Endothelial cell of umbilical vein (primary cell): ENCODE results near the gene SULF2. TPM values are rescaled to one million over a fixed set of nuclear protein-coding genes. Genes with fewer than 3 reads are reported as not detected.

Source experiments
- BruUV-seq: library from RNA; stranded (reverse); fragments of 400-500 nt; replicated peaks from 2 replicates; lab custom pipeline; 2021; lab: Mats Ljungman, UMichigan
- CTCF ChIA-PET: fragments of 300-600, 350-600 bp; sonication (Branson Sonifier 250); formaldehyde crosslinking; loops from one replicate; lab custom pipeline; 2021; ENCODE audit warnings: antibody characterized with exemption, inconsistent platforms; lab: Charles Lee
- POLR2A ChIA-PET: fragments of 300-600, 350-600 bp; sonication (Branson Sonifier 250); formaldehyde crosslinking; loops from one replicate; lab custom pipeline; 2021; ENCODE audit warnings: antibody characterized with exemption, inconsistent platforms; lab: Charles Lee
- DNase-seq: peaks from one replicate; pipeline ENCODE4 v3.0.0-alpha.2; 2011; ENCODE audit warnings: low read depth, low spot score
- FAIRE-seq: peaks from 2 replicates; lab custom pipeline; 2011; peaks lifted over from hg19 to GRCh38; lab: Jason Lieb, UNC
- H2AFZ ChIP-seq: 2 replicates; pipeline ENCODE4 v1.6.0; 2012; ENCODE audit warnings: low read depth, low read length, control low read depth, inconsistent platforms
- H3K27ac ChIP-seq: 2 replicates; pipeline ENCODE4 v1.5.1; 2011; ENCODE audit warnings: low read depth, mild to moderate bottlenecking, control low read depth, low read length, moderate library complexity; ENCODE audit not compliant: insufficient read depth
- H3K27me3 ChIP-seq, 2 experiments: 2 replicates each; pipeline versions ENCODE4 v1.6.0 to v1.6.1; 2011; ENCODE audit warnings: low read length in 2 of 2, mixed read lengths in 1 of 2; ENCODE audit not compliant: control insufficient read depth in 2 of 2, insufficient read depth in 2 of 2
- H3K36me3 ChIP-seq, 2 experiments: 2 replicates in 1 of 2; 3 replicates in 1 of 2; pipeline ENCODE4 v1.5.1; 2011; ENCODE audit warnings: low read length in 2 of 2, mild to moderate bottlenecking in 1 of 2, moderate library complexity in 1 of 2; ENCODE audit not compliant: control insufficient read depth in 2 of 2, insufficient read depth in 2 of 2; ENCODE audit errors: extremely low read depth in 1 of 2
- H3K4me1 ChIP-seq: 3 replicates; pipeline ENCODE4 v1.5.1; 2011; ENCODE audit warnings: mild to moderate bottlenecking, low read length; ENCODE audit not compliant: control insufficient read depth, insufficient read depth; ENCODE audit errors: extremely low read depth
- H3K4me2 ChIP-seq: 2 replicates; pipeline ENCODE4 v1.6.1; 2011; ENCODE audit warnings: low read length, control low read depth, mixed read lengths; ENCODE audit not compliant: insufficient read depth
- H3K4me3 ChIP-seq, 3 experiments: fragments of 200-600 bp in 1 of 3; sonication (generic), shearing (Covaris generic) in 1 of 3; replicated peaks in 1 of 3; 2 replicates each; pipeline ENCODE4 v1.5.1; 2011 to 2016; ENCODE audit warnings: control low read depth in 3 of 3, low read length in 3 of 3, mild to moderate bottlenecking in 2 of 3, inconsistent platforms in 1 of 3, low read depth in 1 of 3, moderate library complexity in 1 of 3; ENCODE audit not compliant: insufficient read depth in 1 of 3
- H3K79me2 ChIP-seq: 2 replicates; pipeline ENCODE4 v1.6.0; 2012; ENCODE audit warnings: low read length, inconsistent platforms; ENCODE audit not compliant: control insufficient read depth, insufficient read depth
- H3K9ac ChIP-seq: replicated peaks from 2 replicates; pipeline ENCODE3; 2011; ENCODE audit warnings: low read length, control low read depth; ENCODE audit not compliant: insufficient read depth; ENCODE audit errors: extremely low read depth
- H3K9me1 ChIP-seq: replicated peaks from 3 replicates; pipeline ENCODE4 v1.6.0; 2011; ENCODE audit warnings: mild to moderate bottlenecking, low read length; ENCODE audit not compliant: control insufficient read depth, insufficient read depth; ENCODE audit errors: extremely low read depth
- H3K9me3 ChIP-seq: replicated peaks from 2 replicates; pipeline ENCODE4 v1.5.1; 2012; ENCODE audit warnings: low read length, inconsistent platforms; ENCODE audit not compliant: control insufficient read depth, insufficient read depth
- H4K20me1 ChIP-seq: replicated peaks from 2 replicates; pipeline ENCODE3; 2011; ENCODE audit warnings: mild to moderate bottlenecking, low read length; ENCODE audit not compliant: control insufficient read depth, insufficient read depth; ENCODE audit errors: extremely low read depth
- EZH2 ChIP-seq: IDR thresholded peaks from 2 replicates; pipeline ENCODE4 v1.6.1; 2012; ENCODE audit warnings: borderline replicate concordance, low read depth, mild to moderate bottlenecking, moderate library complexity, low read length, inconsistent platforms; ENCODE audit not compliant: severe bottlenecking
- FOS ChIP-seq: IDR thresholded peaks from 2 replicates; pipeline ENCODE4 v1.6.1; 2011; ENCODE audit warnings: mild to moderate bottlenecking, low read length, moderate library complexity, borderline replicate concordance; ENCODE audit not compliant: insufficient read depth
- GATA2 ChIP-seq: IDR thresholded peaks from 2 replicates; pipeline ENCODE4 v1.7.0; 2011; ENCODE audit warnings: low read depth, mild to moderate bottlenecking, moderate library complexity, mixed read lengths, low read length; ENCODE audit not compliant: insufficient read length, insufficient read depth
- JUN ChIP-seq: IDR thresholded peaks from 2 replicates; pipeline ENCODE4 v1.6.1; 2011; ENCODE audit warnings: borderline replicate concordance, low read depth; ENCODE audit not compliant: insufficient read length, insufficient read depth
- MYC ChIP-seq: IDR thresholded peaks from one replicate; pipeline ENCODE4 v1.6.1; 2011; ENCODE audit warnings: mild to moderate bottlenecking, low read depth, low read length
- POLR2AphosphoS5 ChIP-seq: IDR thresholded peaks from 2 replicates; pipeline ENCODE4 v1.6.1; 2012; ENCODE audit warnings: low read depth, mild to moderate bottlenecking, control low read depth, low read length, moderate library complexity; ENCODE audit not compliant: insufficient read depth
- dilution Hi-C: fragments of 300-500 bp; cut with MboI; formaldehyde crosslinking; loops from one replicate; pipeline ENCODE4 v1.15.0; 2019; ENCODE audit warnings: low sequenced_read_pairs; ENCODE audit not compliant: extremely low pct_ligation_motif_present
- intact Hi-C: fragments of 100-400 bp; cut with micrococcal nuclease; formaldehyde crosslinking; loops from one replicate; pipeline ENCODE4 v1.10.0; 2022
- polyA plus RNA-seq, 4 experiments: library from polyadenylated mRNA; depleted of rRNA in 3 of 4; stranded (reverse) in 3 of 4; unstranded in 1 of 4; fragments of >200 nt; gene quantifications; 2 replicates each; pipeline versions ENCODE4 v1.2.1 to v1.2.3, GENCODE V29; 2011 to 2012; ENCODE audit warnings: missing spikeins in 1 of 4
- total RNA-seq: library from RNA; stranded (reverse); gene quantifications from 2 replicates; pipeline ENCODE4 v1.2.3, GENCODE V29; 2021
- TF ChIP-seq, protein P1 (sequence below), 2 donors: IDR thresholded peaks; 1 replicate in 1 of 2; 2 replicates in 1 of 2; pipeline ENCODE4 v1.5.1; 2011; ENCODE audit warnings: low read length in 2 of 2, mild to moderate bottlenecking in 2 of 2, moderate library complexity in 2 of 2, control low read depth in 1 of 2, inconsistent platforms in 1 of 2, low read depth in 1 of 2; ENCODE audit not compliant: insufficient read depth in 1 of 2; ENCODE audit errors: extremely low read depth in 1 of 2
- TF ChIP-seq, protein P2 (sequence below): IDR thresholded peaks from 2 replicates; pipeline ENCODE4 v1.6.1; 2011; ENCODE audit not compliant: insufficient read depth, insufficient read length

SULF2 gene
- total and polyA plus RNA-seq, 2 donors (not counting 3 experiments of a cell fraction or from before 2014, with no cell fraction given): 58.5 to 160 TPM

DNA sequence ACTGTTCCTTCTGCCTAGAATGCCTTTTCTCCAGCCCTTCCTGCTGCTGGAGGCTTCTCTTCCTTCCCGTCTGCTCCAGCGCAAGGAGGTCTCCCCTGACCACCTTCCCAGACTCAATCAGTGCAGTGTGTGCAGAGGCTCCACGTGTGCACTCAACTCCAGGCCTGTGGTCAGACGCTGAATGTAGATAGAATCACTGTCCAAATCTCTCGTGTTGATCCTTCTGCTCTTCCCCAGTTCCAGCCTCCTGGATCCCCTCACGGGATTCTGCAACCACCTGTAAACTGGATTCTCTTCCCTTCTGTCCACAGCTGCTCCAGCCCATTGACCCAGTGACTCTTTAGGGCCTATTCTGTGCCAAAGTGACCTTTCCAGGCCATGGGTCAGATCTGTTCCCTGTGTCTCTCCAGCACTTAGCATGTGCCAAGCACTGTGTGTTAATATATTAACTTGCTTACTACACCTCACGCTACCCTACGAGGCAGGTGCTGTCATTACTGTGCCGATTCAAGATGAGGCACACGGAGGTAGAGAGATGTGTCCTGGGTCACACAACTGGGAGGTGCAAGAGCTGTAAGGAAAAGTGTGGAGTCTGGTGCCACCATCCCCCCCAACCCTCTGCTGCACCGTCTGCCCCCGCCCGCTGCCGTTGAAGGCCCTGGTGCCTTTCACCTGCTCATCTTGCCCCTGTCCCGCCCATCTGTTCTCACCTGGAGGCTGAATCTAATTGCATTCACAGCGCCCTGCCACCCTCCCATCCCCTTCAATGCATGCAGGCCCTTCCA, 112.2 kb downstream of the SULF2 start:
- dilution Hi-C loops: no loop called here
- TF ChIP-seq EZH2 (no peak), FOS (no peak), POLR2AphosphoS5 (no peak), GATA2 (no peak), MYC (no peak), JUN (no peak)
- TF ChIP-seq, protein P1, sequence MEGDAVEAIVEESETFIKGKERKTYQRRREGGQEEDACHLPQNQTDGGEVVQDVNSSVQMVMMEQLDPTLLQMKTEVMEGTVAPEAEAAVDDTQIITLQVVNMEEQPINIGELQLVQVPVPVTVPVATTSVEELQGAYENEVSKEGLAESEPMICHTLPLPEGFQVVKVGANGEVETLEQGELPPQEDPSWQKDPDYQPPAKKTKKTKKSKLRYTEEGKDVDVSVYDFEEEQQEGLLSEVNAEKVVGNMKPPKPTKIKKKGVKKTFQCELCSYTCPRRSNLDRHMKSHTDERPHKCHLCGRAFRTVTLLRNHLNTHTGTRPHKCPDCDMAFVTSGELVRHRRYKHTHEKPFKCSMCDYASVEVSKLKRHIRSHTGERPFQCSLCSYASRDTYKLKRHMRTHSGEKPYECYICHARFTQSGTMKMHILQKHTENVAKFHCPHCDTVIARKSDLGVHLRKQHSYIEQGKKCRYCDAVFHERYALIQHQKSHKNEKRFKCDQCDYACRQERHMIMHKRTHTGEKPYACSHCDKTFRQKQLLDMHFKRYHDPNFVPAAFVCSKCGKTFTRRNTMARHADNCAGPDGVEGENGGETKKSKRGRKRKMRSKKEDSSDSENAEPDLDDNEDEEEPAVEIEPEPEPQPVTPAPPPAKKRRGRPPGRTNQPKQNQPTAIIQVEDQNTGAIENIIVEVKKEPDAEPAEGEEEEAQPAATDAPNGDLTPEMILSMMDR (IDR thresholded peaks at IDR 0.05; ENCODE audit: extremely low read depth in 1 of 2, insufficient read depth in 1 of 2, low read depth in 1 of 2, low read length in 2 of 2): no peak
- TF ChIP-seq, protein P2, sequence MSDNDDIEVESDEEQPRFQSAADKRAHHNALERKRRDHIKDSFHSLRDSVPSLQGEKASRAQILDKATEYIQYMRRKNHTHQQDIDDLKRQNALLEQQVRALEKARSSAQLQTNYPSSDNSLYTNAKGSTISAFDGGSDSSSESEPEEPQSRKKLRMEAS: no peak

More for the DNA sequence above, 112.2 kb downstream of the SULF2 start:
- Histone ChIP-seq H3K36me3 (no peaks in the 10 kb centered on the region), H3K79me2 (no peaks in the 10 kb centered on the region), H3K4me3 (no peak overlapping the region), H3K27ac (no peak overlapping the region), H3K4me2 (no peak overlapping the region), H4K20me1 (no peaks in the 10 kb centered on the region), H3K9ac (no peak overlapping the region), H3K9me1 (no peaks in the 10 kb centered on the region), H3K9me3 (no peaks in the 10 kb centered on the region), H3K4me1 (no peaks in the 10 kb centered on the region), H2AFZ (no peak overlapping the region), H3K27me3 (no peaks in the 10 kb centered on the region)
- intact Hi-C loops: no loop called here
- FAIRE-seq: no peak
- no peak for DNase-seq
- ChIA-PET CTCF (interaction anchor here (1.6 to 15.4 kb wide), 3 partner anchors 9 to 947 kb away, joined by 3 to 302 read pairs (median 16); no protein-coding TSS in a partner anchor), POLR2A (no interaction called here)
- BruUV-seq: no TSS peak
